Inflammatory macrophage treated with lipopolysaccharide for 1 hour (primary cell): ENCODE data around the gene UBXN10.

Source experiments
- DNase-seq, 2 donors: peaks; one replicate each; pipeline ENCODE4 v3.0.0-alpha.2; 2020 to 2022

Gene UBXN10

GRCh38 chr1:20185834-20186782 lies at the start of gene UBXN10, which contains the start of gene PLA2G2C:
Gene UBXN10, plus strand, starts transcription at chr1:20186096. Its CDS starts 4,466 bp downstream, at chr1:20190562.
Gene PLA2G2C, minus strand, starts transcription at chr1:20186518. Its CDS starts 9,155 bp downstream, at chr1:20177363.
- no peak for DNase-seq

- DNase-seq: no peak
These were observed 49.6 kb upstream of the UBXN10 start for GRCh38 chr1:20136249-20136648.

- DNase-seq: no peak
These were observed 48.8 kb upstream of the UBXN10 start for GRCh38 chr1:20137055-20137454.

GRCh38 chr1:20137604-20138003 lies 48.3 kb upstream of the UBXN10 start:
- no peak for DNase-seq

GRCh38 chr1:20138346-20138745 lies 47.5 kb upstream of the UBXN10 start:
- DNase-seq: no peak

GRCh38 chr1:20138961-20139550 lies 46.8 kb upstream of the UBXN10 start, which contains the start of gene PLA2G2F:
Gene PLA2G2F, plus strand, starts transcription at chr1:20139323. Its CDS starts 105 bp downstream, at chr1:20139428.
- DNase-seq: no peak

GRCh38 chr1:20139776-20140612 lies 45.9 kb upstream of the UBXN10 start:
- no peak for DNase-seq

- DNase-seq: no peak
These were observed 44.9 kb upstream of the UBXN10 start for GRCh38 chr1:20141001-20141400.

- no peak for DNase-seq
These were observed 44.4 kb upstream of the UBXN10 start for GRCh38 chr1:20141466-20141865.

- DNase-seq: no peak
These were observed 43.7 kb upstream of the UBXN10 start for GRCh38 chr1:20142001-20142710.

GRCh38 chr1:20143318-20143717 lies 42.6 kb upstream of the UBXN10 start:
- no peak for DNase-seq

- DNase-seq: no peak
These were observed 41.9 kb upstream of the UBXN10 start for GRCh38 chr1:20143734-20144565.

GRCh38 chr1:20147846-20148570 lies 37.9 kb upstream of the UBXN10 start:
- no peak for DNase-seq

GRCh38 chr1:20148571-20149500 lies 37.1 kb upstream of the UBXN10 start:
- DNase-seq: no peak

- DNase-seq: no peak
These were observed 36.1 kb upstream of the UBXN10 start for GRCh38 chr1:20149601-20150325.

GRCh38 chr1:20150326-20150705 lies 35.6 kb upstream of the UBXN10 start:
- no peak for DNase-seq

- no peak for DNase-seq
These were observed 34.9 kb upstream of the UBXN10 start for GRCh38 chr1:20150969-20151368.

GRCh38 chr1:20151906-20152598 lies 33.8 kb upstream of the UBXN10 start:
- DNase-seq: peak; percentile 37 to 80
